Hematopoietic multipotent progenitor cell treated with erythropoietin and hydrocortisone succinate and interleukin-3 and kit ligand, for 4 days (in vitro differentiated cells): Measurements from ENCODE around the gene THRA.

Experiments
- DNase-seq: peaks from one replicate; pipeline ENCODE4 v3.0.0-alpha.2; 2015

The THRA gene

GRCh38 chr17:40027614-40028012 lies 35.2 kb upstream of the THRA start:
- no peak for DNase-seq

- no peak for DNase-seq
Observed at GRCh38 chr17:40028595-40028994, 34.2 kb upstream of the THRA start.

- no peak for DNase-seq
Observed at GRCh38 chr17:40031706-40032105, 31.1 kb upstream of the THRA start.

- no peak for DNase-seq
Observed at GRCh38 chr17:40032322-40033320, 30.1 kb upstream of the THRA start.

GRCh38 chr17:40033339-40033738 lies 29.4 kb upstream of the THRA start:
- no peak for DNase-seq

- no peak for DNase-seq
Observed at GRCh38 chr17:40034426-40035161, 28.2 kb upstream of the THRA start.

- DNase-seq, result peak; percentile 59
Observed at GRCh38 chr17:40035162-40035559, 27.6 kb upstream of the THRA start.

GRCh38 chr17:40038882-40039513 lies 23.8 kb upstream of the THRA start:
- peak; percentile 67 for DNase-seq

GRCh38 chr17:40041196-40041595 lies 21.6 kb upstream of the THRA start:
- no peak for DNase-seq

- no peak for DNase-seq
Observed at GRCh38 chr17:40056379-40057015, 6.3 kb upstream of the THRA start.

- DNase-seq, result no peak
Observed at GRCh38 chr17:40058186-40058784, 4.5 kb upstream of the THRA start.

GRCh38 chr17:40058865-40059264 lies 3.9 kb upstream of the THRA start:
- no peak for DNase-seq

- no peak for DNase-seq
Observed at GRCh38 chr17:40059729-40060475, 2.9 kb upstream of the THRA start.

- no peak for DNase-seq
Observed at GRCh38 chr17:40060887-40061608, 1.7 kb upstream of the THRA start.

- no peak for DNase-seq
Observed at GRCh38 chr17:40061609-40062038, 1.1 kb upstream of the THRA start.

GRCh38 chr17:40063187-40063771 lies 514 bp downstream of the THRA start:
- peak; percentile 87 for DNase-seq

- DNase-seq, result peak; percentile 37
Observed at GRCh38 chr17:40063901-40064531, 1.3 kb downstream of the THRA start.

- peak; percentile 43 for DNase-seq
Observed at GRCh38 chr17:40064971-40065768, 2.4 kb downstream of the THRA start.
